HG03565 (cell line): ENCODE data around the gene SLC35G1.

ENCODE experiments used
- ATAC-seq: cut with Tn5 transposase; IDR thresholded peaks from one replicate; pipeline ENCODE4 v1.9.1; 2021; ENCODE audit warnings: mild to moderate bottlenecking, moderate library complexity; ENCODE audit not compliant: unreplicated experiment

Gene SLC35G1

GRCh38 chr10:93876381-93876780 lies 17.4 kb upstream of the SLC35G1 start:
- ATAC-seq, result no peak

- ATAC-seq, result no peak
These were observed 14.5 kb upstream of the SLC35G1 start for GRCh38 chr10:93879273-93879672.

DNA sequence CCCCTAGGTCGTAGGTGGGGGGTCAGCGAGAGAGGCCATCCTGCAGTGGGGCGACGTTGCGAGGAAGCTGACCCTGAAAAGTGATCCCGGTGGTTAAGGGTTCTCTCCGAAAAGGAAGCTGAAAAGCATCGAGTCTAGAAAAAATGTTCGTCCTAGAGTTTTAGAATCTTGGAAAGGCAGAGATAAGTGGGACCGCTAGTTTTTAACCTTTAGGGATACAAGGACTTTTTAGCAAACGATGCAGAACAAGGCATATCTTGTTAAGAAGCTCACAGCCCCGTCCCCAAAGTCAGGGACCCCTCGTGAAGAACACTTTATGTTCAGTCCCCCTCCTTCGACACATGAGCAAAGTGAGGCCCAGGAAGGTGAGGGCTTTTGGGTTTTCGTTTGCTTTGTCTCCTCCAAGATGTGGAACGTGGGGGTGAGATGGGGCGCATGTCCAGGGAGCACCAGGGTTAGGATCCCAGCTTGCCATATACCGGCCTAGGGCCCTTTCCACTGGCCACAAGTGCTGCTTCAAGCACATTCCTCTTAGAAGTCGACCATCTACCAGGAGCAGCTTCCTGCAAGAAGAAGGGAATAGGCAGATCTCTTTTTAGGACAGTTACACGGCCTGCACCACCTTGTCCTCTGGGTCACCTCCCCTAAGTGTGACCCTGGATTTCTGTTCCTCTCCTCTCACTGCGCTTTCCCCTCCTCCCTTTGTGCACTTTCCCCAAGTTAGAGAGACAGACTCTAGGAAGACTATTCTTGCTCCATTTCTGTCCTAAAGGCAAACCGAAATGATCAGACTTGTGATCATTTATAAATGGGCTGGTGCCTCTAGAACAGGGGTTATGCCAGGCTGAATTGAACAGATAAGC lies 969 bp downstream of the SLC35G1 start:
- ATAC-seq, result no peak

DNA sequence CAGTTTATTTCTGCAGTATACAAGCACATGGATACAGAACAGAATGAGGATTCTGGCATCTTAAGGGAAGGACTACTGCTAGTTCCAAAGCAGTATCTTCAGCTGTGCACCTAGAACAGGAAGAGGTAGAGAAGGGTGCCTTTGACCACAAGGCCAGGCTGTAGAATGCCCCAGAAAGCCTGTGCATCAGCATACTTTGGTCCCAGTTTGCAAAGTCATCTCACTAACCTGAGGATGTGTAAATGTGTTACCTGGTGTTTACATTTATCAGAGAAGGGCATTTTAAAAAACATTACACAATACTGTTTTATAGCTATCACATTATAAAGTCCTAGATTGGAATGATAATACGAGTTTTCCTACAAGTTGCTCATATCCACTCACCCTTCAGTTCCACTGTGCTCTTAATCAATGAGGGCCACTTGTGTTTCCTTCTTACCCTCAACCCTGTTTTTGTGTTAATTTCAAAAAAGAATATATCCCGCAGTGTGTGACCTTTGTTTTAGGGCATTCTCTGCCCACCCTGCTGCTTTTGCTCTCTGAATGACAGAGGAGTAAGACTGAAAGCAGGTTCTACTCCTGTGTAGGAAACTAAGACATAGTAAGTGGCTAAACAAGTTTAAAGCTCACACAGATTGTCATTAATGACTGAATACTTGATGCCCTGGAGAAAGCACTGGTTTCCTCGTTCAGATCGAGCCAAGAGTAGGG lies 3.4 kb downstream of the SLC35G1 start:
- no peak for ATAC-seq

DNA sequence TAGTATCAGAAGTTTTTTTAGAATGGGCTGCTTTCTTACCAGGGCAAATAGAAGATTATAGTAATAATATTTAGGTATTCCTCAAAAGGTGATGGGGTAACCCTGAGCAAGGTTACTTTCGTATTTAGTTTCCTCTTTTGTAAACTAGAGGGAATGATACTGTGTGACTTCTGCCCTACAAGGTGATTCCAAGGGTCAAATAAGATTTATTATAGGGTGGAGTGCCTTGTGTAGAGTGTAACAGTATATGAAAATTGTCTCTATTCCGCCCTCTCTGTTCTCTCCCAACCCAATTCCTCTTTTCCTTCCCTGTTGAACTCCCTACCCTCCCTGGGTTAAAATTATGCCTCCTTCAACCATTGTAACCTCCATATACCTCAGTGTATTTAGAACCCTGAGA lies 5.3 kb downstream of the SLC35G1 start:
- no peak for ATAC-seq

DNA sequence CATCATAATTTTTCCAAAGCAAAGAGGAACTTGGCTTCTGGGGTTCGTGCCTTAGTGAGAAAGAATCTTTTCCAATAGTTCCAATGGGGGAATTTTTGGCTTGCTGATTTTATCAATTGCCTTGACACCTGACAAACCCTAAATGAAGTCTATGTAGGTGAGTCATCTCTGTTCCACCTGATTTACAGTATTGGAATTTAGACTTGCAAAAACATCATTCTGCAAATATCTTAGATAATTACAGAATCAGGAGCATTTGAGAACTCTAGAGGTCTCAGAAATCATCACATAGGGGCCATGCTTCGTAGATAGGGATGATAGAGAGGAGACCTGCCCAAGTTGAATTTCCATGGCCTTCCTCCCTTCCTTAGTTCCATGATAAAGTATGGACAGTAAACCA lies 9.3 kb downstream of the SLC35G1 start:
- ATAC-seq, result no peak

DNA sequence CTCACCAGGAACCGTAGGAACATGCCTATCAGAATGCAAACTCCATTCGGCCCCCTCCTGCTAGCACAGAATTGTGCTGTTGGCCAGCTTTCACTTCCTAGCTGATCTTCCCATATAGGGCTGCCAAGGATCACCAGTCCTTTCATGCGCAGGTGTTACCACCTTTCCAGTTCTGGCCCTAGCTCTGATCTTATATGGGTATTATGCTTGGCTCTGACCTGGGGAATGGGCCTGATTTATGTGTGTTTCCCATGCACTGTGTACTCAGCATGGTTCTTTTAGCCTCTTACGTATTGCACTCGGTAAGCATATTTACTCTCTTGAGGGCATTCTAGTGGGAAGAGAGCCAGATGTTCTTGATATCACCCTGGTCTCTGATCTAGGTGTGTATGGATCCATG lies 11.1 kb downstream of the SLC35G1 start:
- ATAC-seq, result no peak

DNA sequence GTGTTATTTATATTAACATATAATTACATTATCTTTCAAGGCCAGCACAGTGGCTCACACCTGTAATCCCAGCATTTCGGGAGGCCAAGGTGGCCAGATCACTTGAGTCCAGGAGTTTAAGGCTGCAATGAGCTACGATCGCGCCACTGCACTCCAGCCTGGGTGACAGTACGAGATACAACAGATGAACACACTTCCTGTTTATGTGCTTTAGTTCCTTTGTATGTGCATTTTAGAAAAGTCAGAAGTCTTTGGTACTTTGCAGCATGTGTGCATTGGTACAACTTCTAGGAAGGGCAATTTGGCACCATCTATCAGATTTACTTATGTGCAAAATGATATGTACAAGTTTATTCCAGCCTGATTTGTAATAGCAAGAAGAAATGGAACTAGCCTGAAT lies 13.3 kb downstream of the SLC35G1 start:
- no peak for ATAC-seq

DNA sequence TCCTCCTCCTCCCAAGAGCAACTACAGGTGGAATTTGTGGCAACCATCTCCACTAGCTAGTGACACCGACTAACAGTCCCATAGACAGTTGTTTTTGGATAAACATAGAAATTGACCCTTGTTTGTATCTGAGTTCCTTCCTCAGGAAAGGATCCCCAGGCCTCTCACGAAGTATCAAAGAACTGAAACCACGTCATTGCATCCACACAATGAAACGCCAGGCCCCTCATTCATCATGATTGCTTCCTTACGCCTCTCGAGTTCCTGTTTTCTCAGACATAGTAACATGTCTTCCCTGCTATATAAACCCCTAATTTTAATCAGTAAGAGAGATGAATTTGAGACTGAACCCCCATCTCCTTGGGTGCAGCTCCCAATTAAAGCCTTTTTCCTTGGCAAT lies 18.1 kb downstream of the SLC35G1 start:
- ATAC-seq, result no peak

DNA sequence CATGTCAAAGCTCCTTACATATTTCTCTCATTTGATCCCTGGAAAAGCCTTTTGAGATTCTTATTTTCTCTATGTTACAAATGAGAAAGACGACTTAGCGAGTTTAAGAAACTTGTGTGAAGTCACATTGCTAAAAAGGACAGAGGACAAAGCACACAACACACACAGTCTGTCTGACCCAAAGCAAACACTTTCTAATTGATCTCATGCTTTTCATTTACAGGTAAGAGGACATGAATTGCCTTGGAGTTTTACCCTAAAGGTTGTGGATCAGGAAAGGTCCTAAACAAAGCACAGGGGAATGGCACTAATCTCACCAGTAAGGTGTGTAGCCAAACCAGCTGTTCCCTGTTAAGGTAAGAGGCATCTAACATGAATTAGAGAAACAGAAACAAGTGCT lies 18.7 kb downstream of the SLC35G1 start:
- no peak for ATAC-seq

GRCh38 chr10:93913706-93914105 lies 19.9 kb downstream of the SLC35G1 start:
- no peak for ATAC-seq

- ATAC-seq, result no peak
These were observed 21.8 kb downstream of the SLC35G1 start for GRCh38 chr10:93915598-93915997.

DNA sequence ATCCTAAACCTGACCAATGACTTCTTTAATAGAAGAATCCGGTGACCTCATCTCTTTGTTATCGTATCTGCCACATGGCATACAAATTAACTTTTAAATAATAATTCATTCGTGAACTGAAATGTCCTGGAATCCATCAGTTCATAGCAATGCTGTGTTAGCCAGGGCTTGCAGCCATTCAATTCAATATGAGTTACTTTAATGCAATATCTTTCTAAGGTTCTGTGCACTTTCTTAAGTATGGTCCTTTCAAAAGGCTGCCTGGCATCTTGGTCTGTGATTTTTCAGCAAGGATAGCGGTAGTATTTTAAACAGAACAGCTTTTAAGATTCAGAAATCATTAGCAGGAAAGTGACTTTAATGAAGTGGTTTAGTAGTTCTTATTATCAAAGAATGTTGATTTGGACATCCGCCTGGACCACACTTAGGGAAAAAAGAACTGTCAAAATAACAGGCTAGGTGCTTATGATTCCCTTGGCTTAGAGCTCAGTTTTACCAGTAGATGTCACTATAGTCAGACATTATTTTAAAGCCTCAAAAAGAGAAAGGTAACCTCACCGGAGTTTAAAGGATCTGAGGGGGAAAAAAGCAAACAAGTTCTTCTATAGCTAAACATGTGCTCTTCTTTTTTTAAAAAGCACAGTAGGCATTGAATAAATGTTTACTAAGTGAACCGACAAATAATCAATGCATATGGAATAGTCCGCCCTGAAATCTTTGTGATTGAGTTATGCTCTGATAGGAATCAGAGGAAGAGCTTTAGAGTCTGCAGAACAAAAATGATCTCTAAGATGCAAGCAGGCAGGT lies 22.7 kb downstream of the SLC35G1 start:
- ATAC-seq, result no peak

GRCh38 chr10:93917064-93917391 lies 23.2 kb downstream of the SLC35G1 start:
- no peak for ATAC-seq

DNA sequence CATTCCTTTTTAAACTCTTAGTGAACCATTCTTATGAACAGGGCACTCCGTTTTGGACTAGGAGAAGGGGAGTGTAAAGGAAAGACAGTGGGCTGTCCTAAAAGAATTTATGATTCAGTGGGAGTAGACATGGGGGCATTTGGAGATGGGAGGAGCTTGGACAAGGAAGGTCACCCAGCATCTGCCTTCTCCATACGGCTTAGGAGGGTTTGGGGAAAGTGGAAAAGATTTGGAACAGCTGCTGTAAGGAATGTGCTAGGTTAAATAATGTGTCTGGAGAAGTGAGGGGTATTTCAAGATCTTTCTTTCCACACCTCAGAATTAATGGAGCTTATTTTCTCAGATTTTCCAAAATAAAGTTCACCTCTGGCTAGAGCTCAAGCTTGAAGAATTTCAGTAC lies 24.0 kb downstream of the SLC35G1 start:
- ATAC-seq, result no peak

- no peak for ATAC-seq
These were observed 27.6 kb downstream of the SLC35G1 start for GRCh38 chr10:93921338-93921737.

- ATAC-seq, result no peak
These were observed 32.8 kb downstream of the SLC35G1 start for GRCh38 chr10:93926613-93927012.

GRCh38 chr10:93938140-93938539 lies 44.4 kb downstream of the SLC35G1 start:
- no peak for ATAC-seq

GRCh38 chr10:93940881-93941280 lies 47.1 kb downstream of the SLC35G1 start:
- ATAC-seq, result no peak

GRCh38 chr10:93941606-93942005 lies 47.8 kb downstream of the SLC35G1 start:
- no peak for ATAC-seq

GRCh38 chr10:93945819-93946218 lies 52.0 kb downstream of the SLC35G1 start:
- ATAC-seq, result no peak

DNA sequence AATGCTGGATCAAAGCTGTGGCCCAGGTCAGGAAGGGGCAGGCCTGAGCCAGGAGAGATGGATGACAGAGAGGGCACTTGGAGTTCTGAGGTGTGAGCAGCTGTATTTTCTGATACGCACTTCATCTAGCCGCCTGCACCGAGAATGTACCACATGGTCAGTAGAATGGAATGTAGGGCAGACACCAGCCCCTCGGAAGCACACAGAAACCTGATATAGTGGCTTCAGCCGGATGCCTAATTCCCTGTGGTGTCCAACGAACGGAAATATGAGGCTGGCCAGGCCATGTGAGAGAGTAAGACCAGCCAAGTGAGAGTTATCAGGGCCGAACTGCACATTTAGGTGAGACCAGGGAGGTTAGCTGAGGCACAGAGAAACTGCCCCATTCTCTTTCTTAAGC lies 53.3 kb downstream of the SLC35G1 start:
- ATAC-seq, result no peak
